Amygdala (tissue), 56 donors: ENCODE data around the gene FAP.
A peak's percentile ranks its signal among the peaks of the same experiment; 100 is the strongest.

Experiments used
- DNase-seq, 56 donors: peaks; one replicate each; lab custom pipeline; 2025; lab: John Stamatoyannopoulos, UW

FAP gene

GRCh38 chr2:162244541-162245031 is 1.3 kb upstream of the FAP start:
- DNase-seq: peak in 1 of 56 donors; percentile 13

GRCh38 chr2:162243715-162244114 is 470 bp upstream of the FAP start:
- no peak for DNase-seq

- DNase-seq: no peak
Observed at GRCh38 chr2:162242586-162243280, 512 bp downstream of the FAP start.

- no peak for DNase-seq
Observed at GRCh38 chr2:162241571-162241970, 1.7 kb downstream of the FAP start.

GRCh38 chr2:162234620-162235462 is 8.4 kb downstream of the FAP start:
- DNase-seq: no peak

- no peak for DNase-seq
Observed at GRCh38 chr2:162233197-162233596, 10.0 kb downstream of the FAP start.

GRCh38 chr2:162232671-162233070 is 10.6 kb downstream of the FAP start:
- DNase-seq: no peak

- DNase-seq: no peak
Observed at GRCh38 chr2:162232027-162232426, 11.2 kb downstream of the FAP start.

GRCh38 chr2:162230761-162231160 is 12.5 kb downstream of the FAP start:
- DNase-seq: no peak

- no peak for DNase-seq
Observed at GRCh38 chr2:162226836-162227235, 16.4 kb downstream of the FAP start.

GRCh38 chr2:162221064-162221463 is 22.2 kb downstream of the FAP start:
- DNase-seq: peak in 42 of 56 donors; percentile 3 to 71 (median 31)

GRCh38 chr2:162220368-162220767 is 22.9 kb downstream of the FAP start:
- no peak for DNase-seq

GRCh38 chr2:162219426-162219825 is 23.8 kb downstream of the FAP start:
- DNase-seq: no peak

- DNase-seq: no peak
Observed at GRCh38 chr2:162217598-162217997, 25.6 kb downstream of the FAP start.

- no peak for DNase-seq
Observed at GRCh38 chr2:162215162-162215561, 28.1 kb downstream of the FAP start.

- DNase-seq: no peak
Observed at GRCh38 chr2:162212366-162212765, 30.9 kb downstream of the FAP start.

- no peak for DNase-seq
Observed at GRCh38 chr2:162211732-162212131, 31.5 kb downstream of the FAP start.

- DNase-seq: no peak
Observed at GRCh38 chr2:162210385-162210784, 32.9 kb downstream of the FAP start.

- no peak for DNase-seq
Observed at GRCh38 chr2:162202203-162202602, 41.0 kb downstream of the FAP start.

GRCh38 chr2:162200636-162201035 is 42.6 kb downstream of the FAP start:
- no peak for DNase-seq

- DNase-seq: no peak
Observed at GRCh38 chr2:162199913-162200312, 43.3 kb downstream of the FAP start.

- DNase-seq: no peak
Observed at GRCh38 chr2:162198239-162198638, 45.0 kb downstream of the FAP start.
